NCI-H2196 treated with DMSO at 0.1 percent for 48 hours (cell line): ENCODE measurements around the gene PDZD4.
A peak's percentile ranks its signal among the peaks of the same experiment; 100 is the strongest.

Experiments used
- DNase-seq: peaks from one replicate; lab custom pipeline; 2025; ENCODE audit not compliant: unreplicated experiment; lab: John Stamatoyannopoulos, UW

The PDZD4 gene

GRCh38 chrX:153791104-153791852 lies 39.1 kb downstream of the PDZD4 start:
- no peak for DNase-seq

GRCh38 chrX:153789654-153790053 lies 40.7 kb downstream of the PDZD4 start:
- no peak for DNase-seq

- no peak for DNase-seq
These were observed 43.7 kb downstream of the PDZD4 start for GRCh38 chrX:153786669-153787068.

- no peak for DNase-seq
These were observed 45.9 kb downstream of the PDZD4 start for GRCh38 chrX:153784325-153784967.

- DNase-seq: no peak
These were observed 46.8 kb downstream of the PDZD4 start for GRCh38 chrX:153783378-153784013.

- no peak for DNase-seq
These were observed 47.5 kb downstream of the PDZD4 start for GRCh38 chrX:153782871-153783270.

- peak; percentile 65 for DNase-seq
These were observed 48.0 kb downstream of the PDZD4 start for GRCh38 chrX:153782313-153782712.

- DNase-seq: no peak
These were observed 48.8 kb downstream of the PDZD4 start for GRCh38 chrX:153781428-153782047.

- no peak for DNase-seq
These were observed 49.5 kb downstream of the PDZD4 start, which contains the start of gene SRPK3 for GRCh38 chrX:153780678-153781427. Gene SRPK3 (plus strand): TSS chrX:153781041. CDS start chrX:153781087, 46 bp downstream.

GRCh38 chrX:153779891-153780677 lies 50.3 kb downstream of the PDZD4 start:
- DNase-seq: no peak

- DNase-seq: no peak
These were observed 51.7 kb downstream of the PDZD4 start for GRCh38 chrX:153778684-153779101.

- no peak for DNase-seq
These were observed 52.2 kb downstream of the PDZD4 start for GRCh38 chrX:153778181-153778580.

- no peak for DNase-seq
These were observed 52.9 kb downstream of the PDZD4 start for GRCh38 chrX:153777261-153778090.

GRCh38 chrX:153776611-153777045 lies 53.7 kb downstream of the PDZD4 start:
- DNase-seq: no peak

GRCh38 chrX:153776120-153776599 lies 54.2 kb downstream of the PDZD4 start:
- no peak for DNase-seq

GRCh38 chrX:153775293-153776119 lies 54.8 kb downstream of the PDZD4 start:
- DNase-seq: no peak

GRCh38 chrX:153774576-153775292 lies 55.6 kb downstream of the PDZD4 start:
- DNase-seq: no peak
